Measurements from ENCODE around the gene GALNT7. TPM values are rescaled to one million over a fixed set of nuclear protein-coding genes. Genes with fewer than 3 reads are reported as not detected.
"Not testable (repeated sequence)": the region's sequence is repeated elsewhere in the genome, so short reads cannot be mapped to it uniquely, and the experiment has no call there.

The GALNT7 gene
- 13.5 TPM for total RNA-seq

GRCh38 chr4:173168396-173169177 is at the start of gene GALNT7:
GALNT7 (plus strand) TSS chr4:173168811; CDS start chr4:173168836, 25 bp downstream.
- peak; percentile 75 for DNase-seq (ENCODE audit: low spot score in 2 of 2)
- FAIRE-seq, result no peak

GRCh38 chr4:173118819-173119218 is 49.8 kb upstream of the GALNT7 start:
- DNase-seq (ENCODE audit: low spot score in 2 of 2); FAIRE-seq: not testable (repeated sequence)

- FAIRE-seq, result no peak
- no peak for DNase-seq (ENCODE audit: low spot score in 2 of 2)
These were observed 48.8 kb upstream of the GALNT7 start for GRCh38 chr4:173119818-173120217.

GRCh38 chr4:173121076-173121561 is 47.5 kb upstream of the GALNT7 start:
- DNase-seq (ENCODE audit: low spot score in 2 of 2) (no peak), FAIRE-seq (no peak)

GRCh38 chr4:173124209-173124865 is 44.3 kb upstream of the GALNT7 start:
- DNase-seq (ENCODE audit: low spot score in 2 of 2) (no peak), FAIRE-seq (no peak)

GRCh38 chr4:173125216-173125812 is 43.3 kb upstream of the GALNT7 start:
- no peak for FAIRE-seq
- no peak for DNase-seq (ENCODE audit: low spot score in 2 of 2)

- FAIRE-seq, result no peak
- DNase-seq (ENCODE audit: low spot score in 2 of 2), result no peak
These were observed 40.3 kb upstream of the GALNT7 start for GRCh38 chr4:173128199-173128890.

- FAIRE-seq, result no peak
- DNase-seq (ENCODE audit: low spot score in 2 of 2), result no peak
These were observed 37.9 kb upstream of the GALNT7 start for GRCh38 chr4:173130687-173131086.

GRCh38 chr4:173134426-173134825 is 34.2 kb upstream of the GALNT7 start:
- FAIRE-seq (no peak), DNase-seq (ENCODE audit: low spot score in 2 of 2) (no peak)

GRCh38 chr4:173135241-173135847 is 33.3 kb upstream of the GALNT7 start:
- DNase-seq (ENCODE audit: low spot score in 2 of 2) (no peak), FAIRE-seq (no peak)

GRCh38 chr4:173138624-173139023 is 30.0 kb upstream of the GALNT7 start:
- FAIRE-seq (no peak), DNase-seq (ENCODE audit: low spot score in 2 of 2) (no peak)

GRCh38 chr4:173139561-173139960 is 29.1 kb upstream of the GALNT7 start:
- FAIRE-seq (peak; percentile 72), DNase-seq (ENCODE audit: low spot score in 2 of 2) (no peak)

- DNase-seq (ENCODE audit: low spot score in 2 of 2) (no peak), FAIRE-seq (no peak)
These were observed 23.5 kb upstream of the GALNT7 start for GRCh38 chr4:173145131-173145530.

GRCh38 chr4:173146456-173146855 is 22.2 kb upstream of the GALNT7 start:
- FAIRE-seq, result no peak
- no peak for DNase-seq (ENCODE audit: low spot score in 2 of 2)

GRCh38 chr4:173151496-173151895 is 17.1 kb upstream of the GALNT7 start:
- no peak for FAIRE-seq
- no peak for DNase-seq (ENCODE audit: low spot score in 2 of 2)

- FAIRE-seq (no peak), DNase-seq (ENCODE audit: low spot score in 2 of 2) (no peak)
These were observed 16.5 kb upstream of the GALNT7 start for GRCh38 chr4:173152104-173152503.

GRCh38 chr4:173153445-173153844 is 15.2 kb upstream of the GALNT7 start:
- FAIRE-seq, result no peak
- no peak for DNase-seq (ENCODE audit: low spot score in 2 of 2)

- FAIRE-seq (no peak), DNase-seq (ENCODE audit: low spot score in 2 of 2) (no peak)
These were observed 8.8 kb upstream of the GALNT7 start for GRCh38 chr4:173159791-173160190.

GRCh38 chr4:173160871-173161270 is 7.7 kb upstream of the GALNT7 start:
- FAIRE-seq (no peak), DNase-seq (ENCODE audit: low spot score in 2 of 2) (no peak)

- FAIRE-seq, result no peak
These were observed 7.3 kb upstream of the GALNT7 start for GRCh38 chr4:173161311-173161710.

More at GRCh38 chr4:173161311-173161710, 7.3 kb upstream of the GALNT7 start:
- no peak for DNase-seq (ENCODE audit: low spot score in 2 of 2)

Data from frontal cortex (tissue), 4 donors.